Transverse colon (tissue), 4 donors: ENCODE data around the gene ARHGAP8. TPM values are rescaled to one million over a fixed set of nuclear protein-coding genes. Genes with fewer than 3 reads are reported as not detected.

Source experiments
- DNase-seq: peaks from one replicate; pipeline ENCODE4 v3.0.0-alpha.2; 2019
- H3K27ac ChIP-seq, 4 donors: fragments of 200-600 bp; sonication (generic); 2 replicates each; pipeline ENCODE4 v1.5.1; 2016 to 2018; ENCODE audit warnings: inconsistent platforms in 4 of 4
- H3K27me3 ChIP-seq: fragments of 200-600 bp; sonication (generic); 2 replicates; pipeline ENCODE4 v1.5.1; 2017; ENCODE audit warnings: inconsistent platforms
- H3K36me3 ChIP-seq, 4 donors: fragments of 200-600 bp; sonication (generic); 2 replicates each; pipeline ENCODE4 v1.5.1; 2017 to 2019; ENCODE audit warnings: inconsistent platforms in 4 of 4
- H3K4me1 ChIP-seq, 4 donors: fragments of 200-600 bp; sonication (generic); 2 replicates each; pipeline ENCODE4 v1.5.1; 2017 to 2020; ENCODE audit warnings: inconsistent platforms in 4 of 4
- H3K4me3 ChIP-seq, 4 donors: fragments of 200-600 bp; sonication (generic); 1 replicate in 1 of 4; 2 replicates in 3 of 4; pipeline versions ENCODE4 v1.5.1 to v1.6.1; 2017 to 2019; ENCODE audit warnings: inconsistent platforms in 4 of 4
- H3K9me3 ChIP-seq, 2 donors: fragments of 200-600 bp; sonication (generic); 2 replicates each; pipeline ENCODE4 v1.5.1; 2017 to 2019; ENCODE audit warnings: inconsistent platforms in 2 of 2
- EP300 ChIP-seq: sonication (generic); formaldehyde crosslinking; IDR thresholded peaks from one replicate; pipeline ENCODE4 v1.6.1; 2017; ENCODE audit warnings: antibody characterized with exemption, low read depth
- POLR2A ChIP-seq: fragments of 450-650 bp; IDR thresholded peaks from one replicate; pipeline ENCODE4 v1.6.1; 2016; ENCODE audit warnings: antibody characterized with exemption, mild to moderate bottlenecking, moderate library complexity
- POLR2AphosphoS5 ChIP-seq, 3 donors: sonication (generic); formaldehyde crosslinking; IDR thresholded peaks; one replicate each; pipeline ENCODE4 v1.6.1; 2016; ENCODE audit warnings: antibody characterized with exemption in 3 of 3
- WGBS, 2 donors: methylation state at CpG; one replicate each; pipeline ENCODE4 v1.1.5; 2018; ENCODE audit warnings: low coverage in 1 of 2; 5-methylcytosine and 5-hydroxymethylcytosine counted together
- in situ Hi-C, 4 donors: fragments of 200-750 bp; cut with MboI; loops; one replicate each; pipeline versions ENCODE4 v1.15.0 to v1.15.1; 2017; ENCODE audit warnings: low sequenced_read_pairs in 3 of 4, low pct_ligation_motif_present in 1 of 4, low pct_unique_long_range_greater_than_20kb in 1 of 4
- intact Hi-C: fragments of 100-400 bp; cut with DNase I; formaldehyde crosslinking; loops from one replicate; pipeline ENCODE4 v1.15.1; 2023; ENCODE audit warnings: low total_unique reads
- total RNA-seq, 4 donors: library from RNA; depleted of rRNA; stranded (reverse); fragments of >200 nt; gene quantifications; one replicate each; pipeline ENCODE4 v1.1.0, GENCODE V29; 2016
- TF ChIP-seq, protein P1 (sequence below), 5 experiments: fragments of 200-600 bp in 3 of 5; fragments of 450-650 bp in 2 of 5; sonication (generic) in 3 of 5; IDR thresholded peaks; 1 replicate in 2 of 5; 2 replicates in 3 of 5; pipeline ENCODE4 v1.5.1; 2016 to 2017; ENCODE audit warnings: antibody characterized with exemption in 5 of 5, inconsistent platforms in 3 of 5, mild to moderate bottlenecking in 2 of 5, moderate library complexity in 1 of 5

ARHGAP8 gene
- total RNA-seq, 4 donors from 2014 or later, result 28.6 to 51.5 (median 31.5) TPM

DNA sequence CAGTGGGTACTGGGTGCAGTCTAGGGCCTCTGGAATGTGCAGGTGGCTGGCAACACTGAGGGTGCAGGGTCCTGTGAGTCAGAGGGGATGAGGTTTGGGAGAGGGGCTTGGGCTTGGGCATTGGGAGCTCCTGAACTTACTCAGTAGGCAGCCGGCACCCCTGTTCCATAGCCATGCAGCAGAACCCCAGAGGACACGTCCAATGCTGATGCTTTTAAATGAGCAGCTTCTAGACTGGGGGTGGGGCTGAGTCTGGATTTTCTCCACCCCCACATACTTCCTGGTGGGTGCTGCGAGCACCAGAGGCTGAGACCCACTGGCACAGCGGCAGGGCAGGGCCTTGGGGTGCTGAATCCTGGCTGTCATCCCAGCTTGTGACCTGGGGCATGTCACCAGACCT lies 71.4 kb downstream of the ARHGAP8 start:
- WGBS, 2 donors, result 65% methylated on average over 4 of the region's 4 CpGs; no CpG with 5 or more reads in 1 of the 2 donors
- intact Hi-C loops, result no loop called here

GRCh38 chr22:44824271-44824670 lies 71.9 kb downstream of the ARHGAP8 start:
- in situ Hi-C loops (loop anchor here in 1 of 4 donors (25.0 kb wide), 1 partner anchor 263 kb away; no protein-coding TSS in a partner anchor), intact Hi-C loops (no loop called here)
- no peak for DNase-seq
- TF ChIP-seq, protein P1, sequence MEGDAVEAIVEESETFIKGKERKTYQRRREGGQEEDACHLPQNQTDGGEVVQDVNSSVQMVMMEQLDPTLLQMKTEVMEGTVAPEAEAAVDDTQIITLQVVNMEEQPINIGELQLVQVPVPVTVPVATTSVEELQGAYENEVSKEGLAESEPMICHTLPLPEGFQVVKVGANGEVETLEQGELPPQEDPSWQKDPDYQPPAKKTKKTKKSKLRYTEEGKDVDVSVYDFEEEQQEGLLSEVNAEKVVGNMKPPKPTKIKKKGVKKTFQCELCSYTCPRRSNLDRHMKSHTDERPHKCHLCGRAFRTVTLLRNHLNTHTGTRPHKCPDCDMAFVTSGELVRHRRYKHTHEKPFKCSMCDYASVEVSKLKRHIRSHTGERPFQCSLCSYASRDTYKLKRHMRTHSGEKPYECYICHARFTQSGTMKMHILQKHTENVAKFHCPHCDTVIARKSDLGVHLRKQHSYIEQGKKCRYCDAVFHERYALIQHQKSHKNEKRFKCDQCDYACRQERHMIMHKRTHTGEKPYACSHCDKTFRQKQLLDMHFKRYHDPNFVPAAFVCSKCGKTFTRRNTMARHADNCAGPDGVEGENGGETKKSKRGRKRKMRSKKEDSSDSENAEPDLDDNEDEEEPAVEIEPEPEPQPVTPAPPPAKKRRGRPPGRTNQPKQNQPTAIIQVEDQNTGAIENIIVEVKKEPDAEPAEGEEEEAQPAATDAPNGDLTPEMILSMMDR (IDR thresholded peaks at IDR 0.05), result no peak
- TF ChIP-seq POLR2AphosphoS5 (IDR thresholded peaks at IDR 0.05) (no peak), POLR2A (no peak), EP300 (no peak)
- Histone ChIP-seq H3K27ac (no peak overlapping the region), H3K4me1 (peaks cover 0 to 3% (median 0%) of the 10 kb centered on the region in 4 donors), H3K4me3 (no peak overlapping the region), H3K36me3 (no peaks in the 10 kb centered on the region), H3K9me3 (no peaks in the 10 kb centered on the region), H3K27me3 (peaks cover 4% of the 10 kb centered on the region)
- 85 to 88% methylated on average over 3 to 12 of the region's 12 CpGs for WGBS, 2 donors

More for the DNA sequence above, 71.4 kb downstream of the ARHGAP8 start:
- Histone ChIP-seq H3K4me3 (no peak overlapping the region), H3K4me1 (peaks cover 0 to 3% (median 0%) of the 10 kb centered on the region in 4 donors), H3K27me3 (peaks cover 4% of the 10 kb centered on the region), H3K27ac (no peak overlapping the region), H3K9me3 (no peaks in the 10 kb centered on the region), H3K36me3 (no peaks in the 10 kb centered on the region)
- DNase-seq, result no peak
- TF ChIP-seq EP300 (no peak), POLR2AphosphoS5 (IDR thresholded peaks at IDR 0.05) (no peak)
- in situ Hi-C loops, result loop anchor here in 1 of 4 donors (25.0 kb wide), 1 partner anchor 263 kb away; no protein-coding TSS in a partner anchor

DNA sequence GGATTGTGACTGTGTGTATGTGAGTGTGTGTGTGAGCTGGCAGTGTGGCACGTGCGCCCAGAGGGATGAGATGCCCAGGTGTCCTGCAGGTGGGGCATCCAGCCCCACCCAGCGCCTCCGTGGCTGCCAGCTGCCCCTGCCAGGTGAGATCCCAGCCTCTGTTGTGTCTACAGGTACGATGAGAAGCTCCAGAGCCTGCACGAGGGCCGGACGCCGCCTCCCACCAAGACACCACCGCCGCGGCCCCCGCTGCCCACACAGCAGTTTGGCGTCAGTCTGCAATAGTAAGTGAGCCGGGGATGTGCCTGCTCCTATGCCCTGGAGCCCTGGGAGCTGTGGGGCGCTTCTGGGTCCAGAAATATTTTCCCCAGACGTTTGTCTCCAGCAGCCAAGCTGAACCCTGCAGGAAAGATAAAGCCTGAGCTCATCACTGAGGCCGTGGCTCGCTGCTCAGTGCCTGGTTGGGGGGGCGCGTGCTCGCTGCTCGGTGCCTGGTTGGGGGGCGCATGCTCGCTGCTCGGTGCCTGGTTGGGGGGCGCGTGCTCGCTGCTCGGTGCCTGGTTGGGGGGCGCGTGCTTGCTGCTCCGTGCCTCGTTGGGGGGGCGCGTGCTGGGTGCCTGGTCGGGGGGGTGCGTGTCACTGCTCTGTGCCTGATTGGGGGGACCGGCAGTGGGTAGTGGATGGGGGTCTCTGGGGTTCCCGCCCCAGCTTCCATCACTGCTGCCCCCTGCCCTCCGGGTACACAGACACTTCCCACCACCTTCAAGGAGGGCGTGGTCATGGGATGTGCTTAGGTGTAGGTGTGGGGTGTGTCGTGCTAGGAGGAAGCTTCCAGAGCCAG lies 73.2 kb downstream of the ARHGAP8 start:
- Histone ChIP-seq H3K4me3 (no peak overlapping the region), H3K27me3 (peaks cover under 1% of the 10 kb centered on the region), H3K27ac (no peak overlapping the region), H3K4me1 (peaks cover 0 to 1% (median 0%) of the 10 kb centered on the region in 4 donors), H3K36me3 (no peaks in the 10 kb centered on the region), H3K9me3 (no peaks in the 10 kb centered on the region)
- in situ Hi-C loops (no loop called here), intact Hi-C loops (no loop called here)
- TF ChIP-seq, protein P1 (IDR thresholded peaks at IDR 0.05), result no peak
- TF ChIP-seq POLR2AphosphoS5 (IDR thresholded peaks at IDR 0.05), result no peak
- no peak for TF ChIP-seq EP300
- TF ChIP-seq POLR2A, result no peak
- no peak for DNase-seq
- 80% methylated on average over 23 of the region's 43 CpGs; no CpG with 5 or more reads in 1 of the 2 donors for WGBS, 2 donors

- Histone ChIP-seq H3K27me3 (no peaks in the 10 kb centered on the region), H3K4me3 (no peak overlapping the region), H3K4me1 (no peaks in the 10 kb centered on the region), H3K9me3 (peaks cover 0 to 3% of the 10 kb centered on the region in 2 donors), H3K36me3 (peaks cover 0 to 3% (median 0%) of the 10 kb centered on the region in 4 donors), H3K27ac (no peak overlapping the region)
- intact Hi-C loops (no loop called here), in situ Hi-C loops (no loop called here)
- DNase-seq, result no peak
- no peak for TF ChIP-seq EP300
- no peak for TF ChIP-seq POLR2AphosphoS5 (IDR thresholded peaks at IDR 0.05)
- TF ChIP-seq, protein P1 (IDR thresholded peaks at IDR 0.05), result no peak
- TF ChIP-seq POLR2A, result no peak
- WGBS, 2 donors, result 88 to 95% methylated on average over 11 to 16 of the region's 16 CpGs
Observed at GRCh38 chr22:44827666-44828190, 75.4 kb downstream of the ARHGAP8 start.
